ENCODE results near the gene CACNA1B. TPM values are rescaled to one million over a fixed set of nuclear protein-coding genes. Genes with fewer than 3 reads are reported as not detected.

CACNA1B gene
- total RNA-seq, 1 experiment from 2014 or later, result 0.34 TPM

DNA sequence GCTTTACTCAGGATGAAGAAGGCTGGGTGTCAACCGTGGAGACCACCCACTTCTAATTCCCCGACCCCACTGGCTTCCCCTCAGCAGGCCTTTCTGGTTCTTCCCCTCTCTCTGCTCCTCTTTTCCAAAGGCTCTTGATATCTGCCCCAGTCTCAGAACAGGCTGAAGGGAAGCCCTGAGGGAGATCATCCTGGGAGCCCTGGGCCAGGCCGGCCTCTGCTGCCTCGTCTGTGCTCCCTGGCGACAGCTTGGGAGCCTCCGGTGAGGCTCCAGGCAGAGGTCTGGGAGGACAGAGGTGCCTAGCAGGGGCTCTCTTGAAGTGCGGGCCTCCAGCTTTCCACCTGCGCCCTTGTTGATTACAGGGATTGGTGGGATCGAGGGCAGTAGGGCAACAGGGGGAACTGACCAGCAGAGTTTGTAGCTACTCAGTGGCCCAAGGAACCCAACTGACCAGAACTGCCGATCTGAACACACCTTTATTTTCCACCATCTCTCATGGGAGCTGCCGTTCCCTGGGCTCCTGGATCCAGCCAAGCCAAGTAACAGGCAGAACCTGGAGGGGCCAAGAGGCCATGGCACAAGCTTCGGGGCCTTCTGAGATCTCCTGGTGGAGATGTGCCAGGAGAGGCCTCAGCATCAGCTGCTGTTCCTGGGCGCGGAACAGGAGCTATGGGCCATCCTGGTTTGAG lies 198.5 kb downstream of the CACNA1B start:
- CTCF ChIA-PET, result no interaction called here

GRCh38 chr9:138076650-138077009 lies 199.0 kb downstream of the CACNA1B start:
- ChIA-PET POLR2A (ENCODE audit: low non-redundant PET) (no interaction called here), CTCF (no interaction called here)
- Histone ChIP-seq H3K36me3 (ENCODE audit: insufficient read depth, low read length, poor library complexity, severe bottlenecking) (no peaks in the 10 kb centered on the region), H3K4me1 (ENCODE audit: insufficient read depth, low read length, poor library complexity, severe bottlenecking) (no peaks in the 10 kb centered on the region), H3K4me3 (ENCODE audit: low read depth, low read length, poor library complexity, severe bottlenecking) (no peak overlapping the region), H3K27me3 (replicated peaks; ENCODE audit: insufficient read depth, low read depth, low read length, poor library complexity) (no peaks in the 10 kb centered on the region), H3K9me3 (ENCODE audit: low read depth, low read length, poor library complexity, severe bottlenecking) (no peaks in the 10 kb centered on the region), H3K27ac (ENCODE audit: low read depth, low read length, poor library complexity, severe bottlenecking) (no peak overlapping the region)
- DNase-seq (ENCODE audit: low spot score), result no peak
- TF ChIP-seq, protein P1, sequence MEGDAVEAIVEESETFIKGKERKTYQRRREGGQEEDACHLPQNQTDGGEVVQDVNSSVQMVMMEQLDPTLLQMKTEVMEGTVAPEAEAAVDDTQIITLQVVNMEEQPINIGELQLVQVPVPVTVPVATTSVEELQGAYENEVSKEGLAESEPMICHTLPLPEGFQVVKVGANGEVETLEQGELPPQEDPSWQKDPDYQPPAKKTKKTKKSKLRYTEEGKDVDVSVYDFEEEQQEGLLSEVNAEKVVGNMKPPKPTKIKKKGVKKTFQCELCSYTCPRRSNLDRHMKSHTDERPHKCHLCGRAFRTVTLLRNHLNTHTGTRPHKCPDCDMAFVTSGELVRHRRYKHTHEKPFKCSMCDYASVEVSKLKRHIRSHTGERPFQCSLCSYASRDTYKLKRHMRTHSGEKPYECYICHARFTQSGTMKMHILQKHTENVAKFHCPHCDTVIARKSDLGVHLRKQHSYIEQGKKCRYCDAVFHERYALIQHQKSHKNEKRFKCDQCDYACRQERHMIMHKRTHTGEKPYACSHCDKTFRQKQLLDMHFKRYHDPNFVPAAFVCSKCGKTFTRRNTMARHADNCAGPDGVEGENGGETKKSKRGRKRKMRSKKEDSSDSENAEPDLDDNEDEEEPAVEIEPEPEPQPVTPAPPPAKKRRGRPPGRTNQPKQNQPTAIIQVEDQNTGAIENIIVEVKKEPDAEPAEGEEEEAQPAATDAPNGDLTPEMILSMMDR (conservative IDR thresholded peaks at IDR 0.05; ENCODE audit: low read depth, low read length), result no peak
- TF ChIP-seq EZH2 (IDR thresholded peaks at IDR 0.05; ENCODE audit: borderline replicate concordance, low read depth, low read length, poor library complexity, severe bottlenecking), result no peak
- intact Hi-C loops (cut with micrococcal nuclease; ENCODE audit: unreplicated experiment), result no loop called here
- BruUV-seq (replicated peaks), result no TSS peak

More for the DNA sequence above, 198.5 kb downstream of the CACNA1B start:
- no TSS peak for BruUV-seq (replicated peaks)
- no peak for TF ChIP-seq EZH2 (IDR thresholded peaks at IDR 0.05; ENCODE audit: borderline replicate concordance, low read depth, low read length, poor library complexity, severe bottlenecking)
- TF ChIP-seq, protein P1 (conservative IDR thresholded peaks at IDR 0.05; ENCODE audit: low read depth, low read length), result no peak
- no peak overlapping the region for H3K4me3 ChIP-seq (ENCODE audit: low read depth, low read length, poor library complexity, severe bottlenecking)
- H3K9me3 ChIP-seq (ENCODE audit: low read depth, low read length, poor library complexity, severe bottlenecking), result no peaks in the 10 kb centered on the region
- intact Hi-C loops (cut with micrococcal nuclease; ENCODE audit: unreplicated experiment), result no loop called here
- no peaks in the 10 kb centered on the region for H3K27me3 ChIP-seq (replicated peaks; ENCODE audit: insufficient read depth, low read depth, low read length, poor library complexity)
- DNase-seq (ENCODE audit: low spot score), result no peak
- no peaks in the 10 kb centered on the region for H3K4me1 ChIP-seq (ENCODE audit: insufficient read depth, low read length, poor library complexity, severe bottlenecking)
- H3K27ac ChIP-seq (ENCODE audit: low read depth, low read length, poor library complexity, severe bottlenecking), result no peak overlapping the region
- POLR2A ChIA-PET (ENCODE audit: low non-redundant PET), result interaction anchor here (0.6 kb wide), 1 partner anchor 8 kb away, joined by 4 read pairs; no protein-coding TSS in a partner anchor
- no peaks in the 10 kb centered on the region for H3K36me3 ChIP-seq (ENCODE audit: insufficient read depth, low read length, poor library complexity, severe bottlenecking)

GRCh38 chr9:138077126-138077525 lies 199.5 kb downstream of the CACNA1B start:
- peaks cover 5% of the 10 kb centered on the region for H3K27me3 ChIP-seq (replicated peaks; ENCODE audit: insufficient read depth, low read depth, low read length, poor library complexity)
- no peaks in the 10 kb centered on the region for H3K36me3 ChIP-seq (ENCODE audit: insufficient read depth, low read length, poor library complexity, severe bottlenecking)
- H3K27ac ChIP-seq (ENCODE audit: low read depth, low read length, poor library complexity, severe bottlenecking), result no peak overlapping the region
- BruUV-seq (replicated peaks), result no TSS peak
- no peak overlapping the region for H3K4me3 ChIP-seq (ENCODE audit: low read depth, low read length, poor library complexity, severe bottlenecking)
- CTCF ChIA-PET, result no interaction called here
- intact Hi-C loops (cut with micrococcal nuclease; ENCODE audit: unreplicated experiment), result no loop called here
- DNase-seq (ENCODE audit: low spot score), result no peak
- no peaks in the 10 kb centered on the region for H3K9me3 ChIP-seq (ENCODE audit: low read depth, low read length, poor library complexity, severe bottlenecking)
- H3K4me1 ChIP-seq (ENCODE audit: insufficient read depth, low read length, poor library complexity, severe bottlenecking), result no peaks in the 10 kb centered on the region
- TF ChIP-seq, protein P1 (conservative IDR thresholded peaks at IDR 0.05; ENCODE audit: low read depth, low read length), result no peak
- TF ChIP-seq EZH2 (IDR thresholded peaks at IDR 0.05; ENCODE audit: borderline replicate concordance, low read depth, low read length, poor library complexity, severe bottlenecking), result no peak
- POLR2A ChIA-PET (ENCODE audit: low non-redundant PET), result no interaction called here
